G401.6 (cell line): ENCODE results near the gene DESI1.
A peak's percentile ranks its signal among the peaks of the same experiment; 100 is the strongest.
"Not testable (repeated sequence)": the region's sequence is repeated elsewhere in the genome, so short reads cannot be mapped to it uniquely, and the experiment has no call there.

Experiments
- FAIRE-seq: peaks from 2 replicates; lab custom pipeline; 2012; peaks lifted over from hg19 to GRCh38; lab: Jason Lieb, UNC

DESI1 gene

DNA sequence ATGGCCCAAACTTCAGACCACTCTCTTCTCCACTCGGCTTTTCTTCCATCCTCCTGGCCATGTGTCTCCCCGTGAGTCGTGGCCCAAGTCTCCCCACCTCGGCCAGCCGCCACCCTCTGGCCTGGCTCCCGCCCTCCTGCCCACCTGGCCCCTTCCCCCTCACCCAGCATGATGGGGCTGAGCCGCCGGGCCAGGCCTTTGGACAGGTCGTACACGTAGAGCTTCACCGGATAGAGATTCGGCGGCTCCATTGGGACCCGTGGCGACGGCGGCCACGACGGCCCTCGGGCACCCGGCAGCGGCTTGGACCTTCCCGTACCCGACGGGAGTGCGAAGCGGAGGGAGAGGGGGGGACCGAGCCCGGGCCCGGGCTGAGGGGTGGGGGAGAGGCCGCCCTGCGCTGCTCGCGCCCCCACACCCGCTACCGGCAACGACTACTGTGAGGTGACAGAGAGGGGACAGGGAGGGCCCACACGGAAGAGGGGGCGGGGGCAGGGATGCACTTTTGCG, at the start of gene DESI1:
Gene DESI1, minus strand, starts transcription at position 455 of the 510 bp plus-strand sequence. Its CDS starts 204 bp downstream, at position 251.
- FAIRE-seq, result no peak

DNA sequence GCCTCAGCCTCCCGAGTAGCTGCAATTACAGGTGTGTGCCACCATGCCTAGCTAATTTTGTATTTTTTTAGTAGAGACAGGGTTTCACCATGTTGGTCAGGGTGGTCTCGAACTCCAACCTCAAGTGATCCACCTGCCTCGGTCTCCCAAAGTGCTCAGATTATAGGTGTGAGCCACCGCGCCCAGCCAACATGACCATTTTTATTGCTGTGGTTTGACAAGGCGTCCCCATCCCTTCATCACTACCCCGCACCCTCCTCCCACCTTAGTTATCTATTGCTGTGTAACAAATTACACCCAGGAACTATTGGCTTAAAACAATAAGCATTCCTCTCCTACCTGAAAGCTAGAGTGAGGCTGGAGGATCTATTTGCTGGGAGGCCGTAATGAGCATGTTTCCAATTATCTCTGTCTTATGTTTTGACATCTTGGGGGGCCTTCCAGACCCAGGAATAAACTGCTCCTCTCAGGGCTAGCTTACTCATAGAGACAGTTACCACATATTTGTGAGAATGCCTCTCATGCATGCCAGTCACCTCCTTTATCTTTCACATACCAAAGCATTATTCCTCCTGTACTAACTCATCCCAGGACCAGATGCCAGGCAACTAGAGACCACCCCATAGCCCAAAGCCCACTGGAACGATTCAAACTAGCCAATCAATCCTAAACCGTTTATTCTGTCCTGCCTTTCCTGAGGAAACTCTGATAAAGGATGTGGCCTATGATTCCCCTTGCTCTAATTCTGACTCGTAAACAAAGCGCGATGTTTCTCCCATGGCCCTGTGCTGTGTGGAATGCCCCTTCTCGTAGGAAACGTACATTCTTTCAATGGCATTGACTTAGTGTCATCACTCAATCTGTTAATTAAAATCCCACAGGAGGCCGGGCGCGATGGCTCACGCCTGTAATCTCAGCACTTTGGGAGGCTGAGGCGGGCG, 48.4 kb upstream of the DESI1 start:
- FAIRE-seq, result no peak

GRCh38 chr22:41664951-41665350, 44.1 kb upstream of the DESI1 start:
- no peak for FAIRE-seq

GRCh38 chr22:41664490-41664889, 43.6 kb upstream of the DESI1 start:
- FAIRE-seq, result peak; percentile 46

DNA sequence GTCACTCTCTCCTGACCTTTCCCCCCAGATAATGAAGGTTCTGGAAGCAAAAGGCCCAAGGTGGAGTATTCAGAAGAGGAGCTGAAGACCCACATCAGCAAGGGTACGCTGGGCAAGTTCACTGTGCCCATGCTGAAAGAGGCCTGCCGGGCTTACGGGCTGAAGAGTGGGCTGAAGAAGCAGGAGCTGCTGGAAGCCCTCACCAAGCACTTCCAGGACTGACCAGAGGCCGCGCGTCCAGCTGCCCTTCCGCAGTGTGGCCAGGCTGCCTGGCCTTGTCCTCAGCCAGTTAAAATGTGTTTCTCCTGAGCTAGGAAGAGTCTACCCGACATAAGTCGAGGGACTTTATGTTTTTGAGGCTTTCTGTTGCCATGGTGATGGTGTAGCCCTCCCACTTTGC, 42.8 kb upstream of the DESI1 start:
- not testable (repeated sequence) for FAIRE-seq

- FAIRE-seq, result no peak
Observed at GRCh38 chr22:41661713-41662112, 40.9 kb upstream of the DESI1 start.

GRCh38 chr22:41661088-41661487, 40.2 kb upstream of the DESI1 start:
- FAIRE-seq, result no peak

GRCh38 chr22:41660416-41660815, 39.6 kb upstream of the DESI1 start:
- FAIRE-seq, result no peak

DNA sequence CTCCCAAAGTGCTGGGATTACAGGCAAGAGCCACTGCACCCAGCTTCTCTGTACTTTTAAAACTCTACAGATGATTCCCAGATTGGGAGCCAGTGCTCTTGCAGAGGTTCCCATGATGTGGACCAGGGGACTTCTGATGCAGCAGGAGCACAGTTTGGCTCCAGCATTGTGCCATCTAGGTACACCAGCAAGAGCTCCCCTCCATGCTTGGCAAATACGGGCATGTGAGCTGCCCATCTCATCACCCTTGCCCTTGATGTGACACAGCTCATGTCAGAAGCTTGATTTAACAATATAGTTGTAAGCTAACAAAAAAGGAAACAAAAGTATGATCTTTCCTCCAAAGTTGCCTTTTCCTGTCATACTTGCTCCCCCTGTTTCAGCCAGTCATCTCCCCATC, 39.1 kb upstream of the DESI1 start:
- FAIRE-seq, result no peak

- no peak for FAIRE-seq
Observed at GRCh38 chr22:41658869-41659268, 38.0 kb upstream of the DESI1 start.

DNA sequence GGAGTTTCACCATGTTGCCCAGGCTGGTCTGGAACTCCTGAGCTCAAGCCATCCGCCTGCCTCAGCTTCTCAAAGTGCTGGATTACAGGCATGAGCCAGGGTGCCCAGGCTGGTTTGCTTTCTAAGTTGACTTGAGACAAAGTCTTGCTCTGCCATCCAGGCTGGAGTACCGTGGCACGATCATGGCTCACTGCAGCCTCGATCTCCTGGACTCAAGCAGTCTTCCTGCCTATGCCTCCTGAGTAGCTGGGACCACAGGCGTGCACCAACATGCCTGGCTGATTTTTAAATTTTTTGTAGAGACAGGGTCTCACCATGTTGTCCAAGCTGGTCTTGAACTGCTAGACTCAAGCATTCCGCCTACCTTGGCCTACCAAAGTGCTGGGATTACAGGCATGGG, 36.9 kb upstream of the DESI1 start:
- no peak for FAIRE-seq

DNA sequence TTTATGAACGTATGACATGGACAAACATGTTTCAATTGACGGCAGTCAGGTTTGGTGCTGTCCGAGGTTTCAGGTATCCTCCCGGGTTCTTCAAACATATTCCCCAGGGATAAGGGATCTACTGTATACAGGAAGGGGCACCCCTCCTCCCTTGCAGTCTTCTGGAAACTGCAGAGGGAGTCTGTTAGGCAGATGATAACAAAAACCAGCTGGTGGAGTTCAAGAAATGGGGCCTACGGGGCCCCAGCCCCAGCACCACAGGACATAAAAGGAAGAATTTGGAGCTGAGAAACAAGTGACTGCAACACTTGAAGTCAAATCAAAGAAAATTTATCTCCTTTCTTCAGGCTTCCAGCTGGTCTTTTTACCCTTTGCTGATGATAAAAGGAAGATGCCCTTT, 35.7 kb upstream of the DESI1 start:
- no peak for FAIRE-seq

GRCh38 chr22:41654322-41654721, 33.5 kb upstream of the DESI1 start:
- FAIRE-seq, result no peak

DNA sequence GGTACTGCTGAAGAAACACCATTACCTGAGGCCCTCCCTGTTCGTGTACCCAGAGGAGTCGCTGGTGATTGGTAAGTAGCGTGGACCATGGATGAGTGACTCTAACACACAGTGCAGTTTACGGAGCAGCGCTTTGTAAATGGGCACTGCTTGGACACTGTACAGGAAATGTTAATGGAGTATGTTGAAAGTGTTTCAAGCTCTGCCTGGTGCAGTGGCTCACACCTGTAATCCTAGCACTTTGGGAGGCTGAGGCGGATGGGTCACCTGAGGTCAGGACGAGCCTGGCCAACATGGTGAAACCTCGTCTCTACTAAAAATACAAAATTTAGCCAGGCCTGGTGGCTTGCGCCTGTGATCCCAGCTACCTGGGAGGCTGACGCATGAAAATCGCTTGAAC, 30.0 kb upstream of the DESI1 start:
- FAIRE-seq, result no peak

- no peak for FAIRE-seq
Observed at GRCh38 chr22:41650229-41650628, 29.4 kb upstream of the DESI1 start.

DNA sequence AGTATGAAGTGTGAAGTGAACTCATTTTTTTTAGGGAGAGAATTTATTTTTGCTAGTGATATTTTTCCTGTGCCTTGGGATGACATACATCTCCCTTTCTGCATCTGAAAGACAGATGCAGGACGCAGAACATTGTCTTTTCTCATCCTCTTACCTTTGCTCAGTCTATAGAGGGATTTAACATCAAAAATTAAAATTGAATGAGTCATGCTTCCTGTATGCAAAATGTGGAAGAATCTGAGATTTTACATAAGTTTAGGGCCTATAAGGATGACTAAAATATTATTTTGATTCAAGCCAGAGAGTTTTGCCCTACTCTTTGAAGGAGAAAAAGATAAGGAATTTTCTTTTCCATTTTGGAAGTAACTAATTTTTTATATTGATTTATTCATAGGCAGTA, 27.6 kb upstream of the DESI1 start:
- no peak for FAIRE-seq

DNA sequence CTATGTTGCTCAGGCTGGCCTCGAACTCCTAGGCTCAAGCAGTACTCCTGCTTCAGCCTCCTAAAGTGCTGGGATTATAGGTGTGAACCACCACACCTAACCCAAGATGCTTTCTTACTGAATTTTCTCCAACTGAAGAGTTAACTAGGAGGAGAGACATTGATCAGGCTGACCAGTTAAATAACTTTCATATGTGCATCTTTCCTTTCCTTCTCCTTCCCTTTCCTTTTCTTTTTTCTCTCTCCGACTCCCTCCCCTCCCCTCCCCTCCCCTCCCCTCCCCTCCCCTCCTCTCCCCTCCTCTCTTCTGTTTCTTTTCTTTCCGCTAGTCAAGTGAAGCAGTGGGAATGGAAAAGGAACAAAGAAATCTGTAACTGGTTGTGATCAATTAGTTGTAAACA, 26.9 kb upstream of the DESI1 start:
- FAIRE-seq, result no peak

GRCh38 chr22:41642331-41643110, 21.7 kb upstream of the DESI1 start:
- FAIRE-seq, result no peak

GRCh38 chr22:41641854-41642253, 21.0 kb upstream of the DESI1 start:
- FAIRE-seq, result no peak

DNA sequence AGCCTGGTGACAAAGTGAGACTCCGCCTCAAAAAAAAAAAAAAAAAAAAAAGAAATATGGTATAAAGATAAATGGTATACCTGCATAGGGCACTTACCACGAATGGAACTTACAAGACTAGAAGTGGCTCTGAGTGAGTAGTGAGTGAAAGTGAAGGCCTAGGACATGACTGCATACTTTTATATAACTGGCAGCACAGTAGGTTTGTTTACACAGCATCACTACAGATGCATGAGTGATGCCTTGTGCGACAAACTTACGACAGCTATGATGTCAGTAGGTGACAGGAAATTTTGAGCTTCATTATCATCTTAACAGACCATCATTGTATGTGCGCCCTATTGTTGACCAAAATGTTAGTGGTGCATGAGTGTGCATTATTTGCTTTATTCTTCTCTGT, 17.9 kb upstream of the DESI1 start:
- no peak for FAIRE-seq

- FAIRE-seq, result no peak
Observed at GRCh38 chr22:41638124-41638523, 17.3 kb upstream of the DESI1 start.

- not testable (repeated sequence) for FAIRE-seq
Observed at GRCh38 chr22:41637623-41638022, 16.8 kb upstream of the DESI1 start.

- no peak for FAIRE-seq
Observed at GRCh38 chr22:41636467-41636866, 15.6 kb upstream of the DESI1 start.
